Measurements from ENCODE around the gene RBM34. TPM values are rescaled to one million over a fixed set of nuclear protein-coding genes. Genes with fewer than 3 reads are reported as not detected.
"Not testable (repeated sequence)": the region's sequence is repeated elsewhere in the genome, so short reads cannot be mapped to it uniquely, and the experiment has no call there.

Gene RBM34
- total RNA-seq, 2 donors from 2014 or later: 127 to 128 TPM

GRCh38 chr1:235168375-235168774, 7.3 kb upstream of the RBM34 start:
- H3K9me3 Mint-ChIP-seq: peaks cover 2% of the 10 kb centered on the region in 2 donors
- no peak overlapping the region for H3K4me3 Mint-ChIP-seq
- H3K36me3 Mint-ChIP-seq (ENCODE audit: insufficient read depth in 2 of 2): peaks cover 5 to 25% of the 10 kb centered on the region in 2 donors
- ATAC-seq (replicated peaks in 1 of 2) (no peak), DNase-seq (no peak)
- H3K27ac Mint-ChIP-seq: no peak overlapping the region
- no peaks in the 10 kb centered on the region for H3K4me1 Mint-ChIP-seq (ENCODE audit: low read depth)
- no peaks in the 10 kb centered on the region for H3K27me3 Mint-ChIP-seq (ENCODE audit: low read depth)

GRCh38 chr1:235161685-235162327, 756 bp upstream of the RBM34 start:
- ATAC-seq (replicated peaks in 1 of 2) (no peak), DNase-seq (no peak)
- Mint-ChIP-seq H3K9me3 (peaks cover 2% of the 10 kb centered on the region in 2 donors), H3K4me3 (peak overlapping the region; percentile 83 to 88), H3K27me3 (ENCODE audit: low read depth) (no peaks in the 10 kb centered on the region), H3K4me1 (ENCODE audit: low read depth) (peaks cover 23% of the 10 kb centered on the region), H3K36me3 (ENCODE audit: insufficient read depth in 2 of 2) (peaks cover 6 to 9% of the 10 kb centered on the region in 2 donors), H3K27ac (peak overlapping the region; percentile 92)

GRCh38 chr1:235160383-235160956, 580 bp downstream of the RBM34 start:
- peaks cover 2% of the 10 kb centered on the region in 2 donors for H3K9me3 Mint-ChIP-seq
- peaks cover 23% of the 10 kb centered on the region for H3K4me1 Mint-ChIP-seq (ENCODE audit: low read depth)
- peak; percentile 56 to 60 for ATAC-seq (replicated peaks in 1 of 2)
- H3K27ac Mint-ChIP-seq: peak overlapping the region; percentile 92
- no peaks in the 10 kb centered on the region for H3K27me3 Mint-ChIP-seq (ENCODE audit: low read depth)
- DNase-seq: no peak
- peaks cover 6 to 9% of the 10 kb centered on the region in 2 donors for H3K36me3 Mint-ChIP-seq (ENCODE audit: insufficient read depth in 2 of 2)
- H3K4me3 Mint-ChIP-seq: peak overlapping the region; percentile 83 to 88

GRCh38 chr1:235159930-235160329, 1.1 kb downstream of the RBM34 start:
- DNase-seq; H3K36me3 Mint-ChIP-seq (ENCODE audit: insufficient read depth in 2 of 2); H3K9me3 Mint-ChIP-seq; H3K27me3 Mint-ChIP-seq (ENCODE audit: low read depth); ATAC-seq (replicated peaks in 1 of 2): not testable (repeated sequence)
- Mint-ChIP-seq H3K27ac (peak overlapping the region; percentile 92), H3K4me3 (peak overlapping the region; percentile 83 to 88), H3K4me1 (ENCODE audit: low read depth) (peaks cover 23% of the 10 kb centered on the region)

- not testable (repeated sequence) for H3K27me3 Mint-ChIP-seq (ENCODE audit: low read depth); H3K9me3 Mint-ChIP-seq
These were observed 1.8 kb downstream of the RBM34 start for GRCh38 chr1:235159284-235159683.

GRCh38 chr1:235158680-235159079, 2.4 kb downstream of the RBM34 start:
- H3K27me3 Mint-ChIP-seq (ENCODE audit: low read depth): no peaks in the 10 kb centered on the region
- peak overlapping the region; percentile 17 to 41 for H3K4me3 Mint-ChIP-seq
- no peaks in the 10 kb centered on the region for H3K9me3 Mint-ChIP-seq
- H3K4me1 Mint-ChIP-seq (ENCODE audit: low read depth): peaks cover 23% of the 10 kb centered on the region
- H3K27ac Mint-ChIP-seq: no peak overlapping the region
- DNase-seq (no peak), ATAC-seq (replicated peaks in 1 of 2) (no peak)
- H3K36me3 Mint-ChIP-seq (ENCODE audit: insufficient read depth in 2 of 2): peaks cover 10 to 14% of the 10 kb centered on the region in 2 donors

More at GRCh38 chr1:235159284-235159683, 1.8 kb downstream of the RBM34 start:
- H3K4me1 Mint-ChIP-seq (ENCODE audit: low read depth): peaks cover 23% of the 10 kb centered on the region
- not testable (repeated sequence) for ATAC-seq (replicated peaks in 1 of 2); H3K27ac Mint-ChIP-seq; DNase-seq; H3K36me3 Mint-ChIP-seq (ENCODE audit: insufficient read depth in 2 of 2)
- peak overlapping the region; percentile 83 to 88 for H3K4me3 Mint-ChIP-seq

GRCh38 chr1:235157150-235157549, 3.9 kb downstream of the RBM34 start:
- ATAC-seq (replicated peaks in 1 of 2) (no peak), DNase-seq (no peak)
- Mint-ChIP-seq H3K9me3 (no peaks in the 10 kb centered on the region), H3K27ac (no peak overlapping the region), H3K36me3 (ENCODE audit: insufficient read depth in 2 of 2) (peaks cover 11 to 28% of the 10 kb centered on the region in 2 donors), H3K4me1 (ENCODE audit: low read depth) (peaks cover 20% of the 10 kb centered on the region), H3K4me3 (no peak overlapping the region), H3K27me3 (ENCODE audit: low read depth) (no peaks in the 10 kb centered on the region)

- ATAC-seq (replicated peaks in 1 of 2): no peak
These were observed 4.3 kb downstream of the RBM34 start for GRCh38 chr1:235156740-235157139.

GRCh38 chr1:235156265-235156664, 4.8 kb downstream of the RBM34 start:
- no peaks in the 10 kb centered on the region for H3K9me3 Mint-ChIP-seq
- no peak overlapping the region for H3K27ac Mint-ChIP-seq
- H3K4me1 Mint-ChIP-seq (ENCODE audit: low read depth): peaks cover 16% of the 10 kb centered on the region
- DNase-seq: no peak
- no peaks in the 10 kb centered on the region for H3K27me3 Mint-ChIP-seq (ENCODE audit: low read depth)
- ATAC-seq (replicated peaks in 1 of 2): no peak
- peaks cover 11 to 32% of the 10 kb centered on the region in 2 donors for H3K36me3 Mint-ChIP-seq (ENCODE audit: insufficient read depth in 2 of 2)
- H3K4me3 Mint-ChIP-seq: no peak overlapping the region

More at GRCh38 chr1:235156740-235157139, 4.3 kb downstream of the RBM34 start:
- Mint-ChIP-seq H3K9me3 (no peaks in the 10 kb centered on the region), H3K4me1 (ENCODE audit: low read depth) (peaks cover 16% of the 10 kb centered on the region), H3K36me3 (ENCODE audit: insufficient read depth in 2 of 2) (peaks cover 11 to 29% of the 10 kb centered on the region in 2 donors), H3K4me3 (no peak overlapping the region), H3K27me3 (ENCODE audit: low read depth) (no peaks in the 10 kb centered on the region), H3K27ac (no peak overlapping the region)
- no peak for DNase-seq

GRCh38 chr1:235152235-235152634, 8.8 kb downstream of the RBM34 start:
- no peak overlapping the region for H3K4me3 Mint-ChIP-seq
- H3K9me3 Mint-ChIP-seq: no peaks in the 10 kb centered on the region
- DNase-seq (no peak), ATAC-seq (replicated peaks in 1 of 2) (no peak)
- no peak overlapping the region for H3K27ac Mint-ChIP-seq
- peaks cover 13 to 47% of the 10 kb centered on the region in 2 donors for H3K36me3 Mint-ChIP-seq (ENCODE audit: insufficient read depth in 2 of 2)
- peaks cover 21% of the 10 kb centered on the region for H3K4me1 Mint-ChIP-seq (ENCODE audit: low read depth)
- no peaks in the 10 kb centered on the region for H3K27me3 Mint-ChIP-seq (ENCODE audit: low read depth)

- DNase-seq (no peak), ATAC-seq (replicated peaks in 1 of 2) (no peak)
- H3K27ac Mint-ChIP-seq: peak overlapping the region; percentile 6
- no peak overlapping the region for H3K4me3 Mint-ChIP-seq
- H3K9me3 Mint-ChIP-seq: no peaks in the 10 kb centered on the region
- peaks cover 13 to 50% of the 10 kb centered on the region in 2 donors for H3K36me3 Mint-ChIP-seq (ENCODE audit: insufficient read depth in 2 of 2)
- no peaks in the 10 kb centered on the region for H3K27me3 Mint-ChIP-seq (ENCODE audit: low read depth)
- H3K4me1 Mint-ChIP-seq (ENCODE audit: low read depth): peaks cover 29% of the 10 kb centered on the region
These were observed 10.0 kb downstream of the RBM34 start for GRCh38 chr1:235151033-235151432.

GRCh38 chr1:235149824-235150223, 11.2 kb downstream of the RBM34 start:
- no peak for ATAC-seq (replicated peaks in 1 of 2)
- Mint-ChIP-seq H3K9me3 (no peaks in the 10 kb centered on the region), H3K27ac (peak overlapping the region; percentile 5), H3K27me3 (ENCODE audit: low read depth) (no peaks in the 10 kb centered on the region), H3K4me1 (ENCODE audit: low read depth) (peaks cover 41% of the 10 kb centered on the region), H3K4me3 (no peak overlapping the region), H3K36me3 (ENCODE audit: insufficient read depth in 2 of 2) (peaks cover 18 to 56% of the 10 kb centered on the region in 2 donors)
- DNase-seq: no peak

- Mint-ChIP-seq H3K4me1 (ENCODE audit: low read depth) (peaks cover 44% of the 10 kb centered on the region), H3K27ac (no peak overlapping the region), H3K4me3 (no peak overlapping the region), H3K36me3 (ENCODE audit: insufficient read depth in 2 of 2) (peaks cover 13 to 39% of the 10 kb centered on the region in 2 donors), H3K9me3 (no peaks in the 10 kb centered on the region), H3K27me3 (ENCODE audit: low read depth) (no peaks in the 10 kb centered on the region)
- DNase-seq (no peak), ATAC-seq (replicated peaks in 1 of 2) (peak; percentile 67 to 87)
These were observed 13.8 kb downstream of the RBM34 start for GRCh38 chr1:235147269-235147668.

Data from activated T-cell treated with anti-CD3 and anti-CD28 coated beads, Interleukin-2, amount 50 U/mL, for 72 hours (primary cell).